Nucleus accumbens (tissue), 56 donors: ENCODE data around the gene CYFIP2.
"Not testable (repeated sequence)": the region's sequence is repeated elsewhere in the genome, so short reads cannot be mapped to it uniquely, and the experiment has no call there.

Experiments
- DNase-seq, 56 donors: peaks; one replicate each; lab custom pipeline; 2025; lab: John Stamatoyannopoulos, UW

Gene CYFIP2

DNA sequence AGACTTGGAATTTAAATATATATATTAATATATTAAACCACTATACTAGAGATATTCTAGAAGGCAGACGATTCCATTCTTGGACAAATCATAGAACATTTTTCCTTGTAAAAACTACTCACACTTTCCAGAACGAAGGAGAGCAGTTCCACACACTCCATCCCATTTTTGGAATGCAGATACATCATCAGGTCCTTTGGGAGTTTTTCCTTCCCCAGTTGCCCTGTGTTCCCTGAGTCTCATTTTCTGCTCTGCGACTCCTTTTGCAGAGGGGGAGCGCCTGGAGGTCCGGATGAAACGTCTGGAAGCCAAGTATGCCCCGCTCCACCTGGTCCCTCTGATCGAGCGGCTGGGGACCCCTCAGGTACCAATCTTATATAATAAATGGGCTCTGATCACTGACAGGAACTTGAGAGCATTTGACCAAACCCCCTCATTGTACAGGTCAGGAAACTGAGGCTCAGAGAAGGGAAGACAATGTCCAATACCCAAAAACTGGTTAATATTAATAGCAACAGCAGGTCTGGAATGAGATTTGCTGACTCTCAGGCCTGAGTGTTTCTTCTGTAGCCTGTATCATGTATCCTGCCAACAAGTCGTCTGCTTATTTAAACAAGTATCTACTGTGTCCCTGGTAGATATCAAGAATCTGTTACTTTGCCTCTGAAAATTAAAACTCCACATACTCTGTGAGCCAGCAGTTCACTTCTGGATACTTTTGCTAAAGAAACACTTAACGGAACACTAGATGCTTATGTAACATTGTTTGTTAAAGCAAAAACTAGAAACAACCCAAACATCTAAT is 117.3 kb downstream of the CYFIP2 start:
- DNase-seq = no peak

DNA sequence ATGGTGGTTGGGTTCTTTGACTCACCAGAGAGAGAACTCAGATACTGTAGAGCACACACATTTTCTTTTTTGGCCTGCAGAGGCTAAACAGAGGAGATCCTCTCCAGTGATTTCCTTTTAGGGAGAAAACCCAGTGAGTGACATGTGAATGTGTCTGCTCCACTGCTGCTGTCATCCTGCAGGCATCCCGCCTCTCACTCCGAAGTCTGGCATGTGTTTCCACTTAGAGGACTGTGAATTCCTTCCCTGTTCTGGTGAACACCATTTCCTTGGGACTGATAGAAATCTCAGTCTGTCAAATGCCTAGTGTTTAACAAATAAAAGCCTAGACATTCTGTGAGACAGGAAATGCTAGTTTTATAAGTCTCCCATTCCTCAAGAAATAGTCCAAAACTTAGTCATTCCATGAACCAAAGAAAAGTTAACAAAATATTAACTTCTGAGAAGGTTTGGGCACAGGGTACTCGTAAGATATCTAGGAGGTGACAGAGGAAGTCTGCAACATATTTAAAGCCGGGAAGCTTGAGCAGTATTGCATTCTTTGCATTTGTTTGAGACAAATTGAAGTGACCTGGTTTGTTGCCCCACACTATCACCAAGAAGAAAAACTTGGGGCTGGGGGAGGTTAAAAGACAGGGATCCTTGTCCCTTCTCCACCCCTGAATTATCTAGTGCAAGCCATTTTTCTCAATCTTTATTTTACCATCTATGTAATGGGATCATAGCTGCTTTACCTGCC is 119.2 kb downstream of the CYFIP2 start:
- DNase-seq = peak in 12 of 56 donors; percentile 3 to 35 (median 15)

DNA sequence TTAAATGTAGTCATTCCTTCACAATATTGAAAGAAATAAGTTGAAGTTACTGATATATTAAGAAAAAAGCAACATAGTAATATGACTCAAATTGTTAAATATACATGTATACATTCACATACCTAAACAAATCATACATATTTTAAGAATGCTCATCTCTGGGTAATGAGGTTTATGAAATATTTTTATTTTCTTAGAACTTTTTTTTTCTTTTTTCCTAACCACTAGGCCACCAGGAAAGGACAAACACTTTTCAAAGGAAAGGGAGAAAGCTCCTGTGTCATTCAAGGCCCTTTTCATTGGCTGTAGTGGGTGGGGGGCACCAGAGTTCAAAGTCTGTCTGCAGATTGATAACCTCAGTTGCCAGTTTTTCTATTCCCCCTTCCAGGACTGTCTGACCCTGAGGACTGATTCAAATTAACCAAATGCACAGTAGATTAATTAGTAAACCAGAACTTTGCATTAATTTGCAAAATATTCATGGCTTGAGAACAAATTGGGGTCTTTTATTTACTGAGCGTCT is 121.2 kb downstream of the CYFIP2 start:
- DNase-seq = no peak

DNA sequence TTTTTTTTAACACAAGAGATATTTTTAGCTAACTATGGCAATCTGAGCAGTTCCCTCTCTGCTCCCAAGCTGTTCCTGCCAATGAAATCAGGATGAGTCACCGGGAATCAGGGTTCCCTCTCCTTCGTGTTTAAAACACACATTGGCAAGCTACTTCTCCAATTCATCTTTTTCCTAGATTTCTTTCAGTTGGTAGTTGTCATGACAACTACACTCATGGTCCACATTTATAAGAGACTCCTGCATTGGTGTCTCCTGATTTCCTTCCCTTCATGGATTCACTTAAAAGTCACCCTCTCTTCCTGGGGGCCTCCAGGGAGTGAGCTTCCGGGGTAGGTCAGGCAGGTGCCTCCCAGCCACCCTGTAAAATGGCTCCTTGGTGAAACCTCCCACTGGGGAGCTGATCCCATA is 121.8 kb downstream of the CYFIP2 start:
- peak in 24 of 56 donors; percentile 6 to 70 (median 24) for DNase-seq

DNA sequence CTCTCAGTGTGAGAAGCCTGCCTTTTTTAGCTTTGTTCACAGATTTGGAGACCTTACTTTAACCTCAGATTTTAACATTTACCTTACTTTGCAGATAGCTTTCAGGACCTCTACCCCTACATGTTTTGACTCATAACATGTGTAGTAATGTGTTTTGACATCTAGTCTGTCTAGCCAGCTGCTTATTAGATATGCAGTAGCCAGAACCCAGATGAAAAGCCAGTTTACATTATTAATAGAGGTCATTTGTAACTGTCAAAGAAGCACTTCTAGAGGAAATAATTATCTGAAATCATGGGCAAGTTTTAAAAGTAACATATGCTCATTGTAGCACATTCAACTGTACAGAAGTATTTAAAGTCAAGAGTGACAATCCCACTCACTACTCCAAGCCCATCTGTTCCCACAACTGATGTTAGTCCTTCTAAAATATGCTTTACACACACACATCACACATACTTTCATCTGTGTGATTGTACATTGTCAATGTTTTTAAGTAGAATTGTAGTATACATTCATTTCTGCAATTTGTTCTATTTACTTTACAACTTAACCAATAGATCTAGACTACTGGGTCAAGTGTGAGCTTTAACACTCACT is 122.3 kb downstream of the CYFIP2 start:
- no peak for DNase-seq

DNA sequence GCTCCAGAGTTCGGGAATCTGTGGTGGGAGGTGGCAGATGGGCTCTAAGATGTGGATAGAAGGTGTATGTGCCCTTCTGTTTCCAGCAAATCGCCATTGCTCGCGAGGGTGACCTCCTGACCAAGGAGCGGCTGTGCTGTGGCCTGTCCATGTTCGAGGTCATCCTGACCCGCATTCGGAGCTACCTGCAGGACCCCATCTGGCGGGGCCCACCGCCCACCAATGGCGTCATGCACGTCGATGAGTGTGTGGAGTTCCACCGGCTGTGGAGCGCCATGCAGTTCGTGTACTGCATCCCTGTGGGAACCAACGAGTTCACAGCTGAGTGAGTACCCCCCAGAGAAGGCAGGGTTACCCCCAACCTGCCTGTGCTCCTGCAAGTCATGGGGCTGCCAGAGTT is 123.2 kb downstream of the CYFIP2 start:
- no peak for DNase-seq

DNA sequence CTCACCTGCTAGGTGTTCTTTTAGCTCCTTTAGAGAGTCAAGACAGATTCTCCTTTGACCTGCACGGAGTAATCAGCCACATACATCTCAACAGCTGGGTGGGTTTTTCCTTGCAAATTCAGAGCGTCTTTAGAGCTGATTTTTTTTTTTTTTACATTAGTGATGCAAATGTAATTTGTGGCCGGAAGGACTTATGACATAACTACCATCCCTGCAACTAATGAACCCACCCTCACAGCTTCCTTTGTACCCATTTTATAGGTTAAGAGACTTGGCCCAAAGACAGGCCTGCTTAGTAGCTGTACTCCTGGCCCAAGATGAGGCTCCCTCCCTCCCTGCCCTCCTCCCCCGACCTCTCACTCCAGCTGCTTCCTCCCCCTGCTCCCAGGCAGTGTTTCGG is 124.2 kb downstream of the CYFIP2 start:
- no peak for DNase-seq

DNA sequence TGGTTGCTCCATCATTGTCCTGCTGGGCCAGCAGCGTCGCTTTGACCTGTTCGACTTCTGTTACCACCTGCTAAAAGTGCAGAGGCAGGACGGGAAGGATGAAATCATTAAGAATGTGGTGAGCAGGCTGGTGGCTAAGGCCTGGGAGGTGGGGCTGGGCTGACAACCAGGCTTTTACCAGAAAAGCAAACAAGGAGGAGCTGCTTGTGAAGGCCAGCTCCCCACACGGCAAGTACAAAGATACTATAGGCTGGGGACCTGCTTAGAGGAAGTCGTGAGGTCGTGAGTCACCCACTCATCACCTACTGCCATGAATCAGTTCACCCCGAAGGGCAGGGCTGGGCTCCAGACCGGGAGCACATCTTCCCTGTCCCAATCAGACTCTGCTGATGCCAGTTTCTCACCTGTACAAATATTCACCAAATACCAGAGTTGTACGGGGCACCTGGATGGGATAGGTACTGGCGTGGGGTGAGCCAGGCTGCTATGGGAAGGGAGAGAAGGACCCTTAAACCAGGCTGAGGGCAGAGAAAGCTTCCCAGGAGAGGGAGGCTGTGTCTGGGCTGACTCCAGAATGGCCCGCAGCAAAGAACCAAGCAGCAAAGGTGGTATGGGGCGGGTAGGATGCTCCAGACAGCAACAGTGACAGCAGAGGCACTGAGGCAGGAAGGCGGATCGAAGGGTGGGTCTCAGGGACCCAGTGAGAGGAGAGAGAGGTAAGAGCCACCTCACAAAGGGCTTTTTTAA is 124.8 kb downstream of the CYFIP2 start:
- DNase-seq = no peak

DNA sequence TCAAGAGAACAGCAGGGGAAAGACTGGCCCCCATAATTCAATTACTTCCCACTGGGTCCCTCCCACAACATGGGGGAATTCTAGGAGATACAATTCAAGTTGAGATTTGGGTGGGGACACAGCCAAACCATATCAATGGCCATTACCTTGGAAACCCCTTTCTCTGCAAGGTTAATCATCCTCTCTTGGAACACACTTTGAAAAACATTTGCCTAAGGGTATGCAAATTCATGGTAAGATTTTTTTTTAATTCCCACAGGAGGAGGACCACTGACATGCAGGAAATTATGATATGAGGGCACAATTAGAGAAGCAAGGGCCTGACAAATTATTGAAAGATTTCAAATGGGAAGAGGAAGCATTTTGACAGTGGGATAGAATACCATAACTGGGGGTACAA is 132.4 kb downstream of the CYFIP2 start:
- no peak for DNase-seq

DNA sequence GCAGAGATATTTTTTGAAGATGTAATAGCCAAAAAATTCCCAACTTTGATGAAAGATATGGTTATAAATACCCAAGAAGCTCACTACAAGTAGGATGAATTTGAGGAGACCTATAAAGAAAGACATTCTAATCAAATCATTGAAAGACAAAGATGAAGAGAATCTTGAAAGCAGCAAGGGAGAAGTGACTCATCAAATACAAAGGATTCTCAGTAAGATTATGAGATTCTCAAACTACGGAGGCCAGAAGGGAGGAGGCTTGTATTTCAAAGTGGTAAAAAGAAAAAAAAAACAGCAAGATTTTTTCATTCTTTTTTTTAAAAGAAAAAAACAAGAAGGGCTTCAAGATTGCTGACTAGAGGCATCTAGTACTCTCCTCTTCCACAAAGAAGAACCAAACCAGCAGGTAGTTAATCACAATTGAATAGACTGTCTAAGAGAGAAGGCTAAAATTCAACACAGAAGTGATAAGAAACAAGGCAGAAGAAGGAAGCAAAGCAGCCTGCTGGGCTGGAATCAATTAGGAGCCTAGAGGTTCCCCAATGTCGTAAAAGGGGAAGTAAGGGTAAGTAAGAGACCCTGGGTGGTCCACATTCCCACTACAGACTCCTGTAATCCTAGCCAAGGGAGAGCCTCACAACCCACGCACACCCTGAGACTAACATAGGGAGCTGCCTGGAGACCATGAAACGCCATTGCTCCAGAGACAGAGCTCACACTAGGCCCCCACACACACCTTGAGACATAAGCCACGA is 135.0 kb downstream of the CYFIP2 start:
- no peak for DNase-seq

DNA sequence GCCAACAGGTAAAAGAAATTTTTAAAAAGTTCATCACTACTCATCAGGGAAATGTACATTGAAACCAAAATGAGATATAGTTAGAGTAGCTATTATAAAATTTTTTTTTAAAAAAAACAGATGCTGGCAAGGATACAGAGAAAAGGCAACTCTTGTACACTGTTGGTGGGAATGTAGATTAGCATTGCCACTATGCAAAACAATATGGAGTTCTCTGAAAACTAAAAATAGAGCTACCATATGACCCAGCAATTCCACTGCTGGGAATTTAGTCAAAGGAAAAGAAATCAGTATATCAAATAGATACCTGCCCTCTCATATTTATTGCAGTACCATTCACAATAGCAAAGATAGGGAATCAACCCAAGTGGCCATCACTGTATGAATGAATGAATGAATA is 149.9 kb downstream of the CYFIP2 start:
- no peak for DNase-seq

DNA sequence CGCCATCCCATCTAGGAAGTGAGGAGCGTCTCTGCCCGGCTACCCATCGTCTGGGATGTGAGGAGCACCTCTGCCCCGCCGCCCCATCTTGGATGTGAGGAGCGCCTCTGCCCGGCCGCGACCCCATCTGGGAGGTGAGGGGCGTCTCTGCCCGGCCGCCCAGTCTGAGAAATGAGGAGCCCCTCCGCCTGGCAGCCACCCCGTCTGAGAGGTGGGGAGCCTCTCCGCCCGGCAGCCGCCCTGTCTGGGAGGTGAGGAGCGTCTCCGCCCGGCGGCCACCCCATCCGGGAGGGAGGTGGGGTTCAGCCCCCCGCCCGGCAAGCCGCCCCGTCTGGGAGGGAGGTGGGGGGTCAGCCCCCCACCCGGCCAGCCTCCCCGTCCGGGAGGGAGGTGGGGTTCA is 153.6 kb downstream of the CYFIP2 start:
- not testable (repeated sequence) for DNase-seq

DNA sequence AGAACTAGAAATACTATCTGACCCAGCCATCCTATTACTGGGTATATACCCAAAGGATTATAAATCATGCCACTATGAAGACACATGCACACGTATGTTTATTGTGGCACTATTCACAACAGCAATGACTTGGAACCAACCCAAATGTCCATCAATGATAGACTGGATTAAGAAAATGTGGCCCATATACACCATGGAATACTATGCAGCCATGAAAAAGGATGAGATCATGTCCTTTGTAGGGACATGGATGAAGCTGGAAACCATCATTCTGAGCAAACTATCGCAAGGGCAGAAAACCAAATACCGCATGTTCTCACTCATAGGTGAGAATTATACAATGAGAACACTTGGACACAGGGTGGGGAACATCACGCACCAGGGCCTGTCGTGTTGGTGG is 164.0 kb downstream of the CYFIP2 start:
- DNase-seq = not testable (repeated sequence)

DNA sequence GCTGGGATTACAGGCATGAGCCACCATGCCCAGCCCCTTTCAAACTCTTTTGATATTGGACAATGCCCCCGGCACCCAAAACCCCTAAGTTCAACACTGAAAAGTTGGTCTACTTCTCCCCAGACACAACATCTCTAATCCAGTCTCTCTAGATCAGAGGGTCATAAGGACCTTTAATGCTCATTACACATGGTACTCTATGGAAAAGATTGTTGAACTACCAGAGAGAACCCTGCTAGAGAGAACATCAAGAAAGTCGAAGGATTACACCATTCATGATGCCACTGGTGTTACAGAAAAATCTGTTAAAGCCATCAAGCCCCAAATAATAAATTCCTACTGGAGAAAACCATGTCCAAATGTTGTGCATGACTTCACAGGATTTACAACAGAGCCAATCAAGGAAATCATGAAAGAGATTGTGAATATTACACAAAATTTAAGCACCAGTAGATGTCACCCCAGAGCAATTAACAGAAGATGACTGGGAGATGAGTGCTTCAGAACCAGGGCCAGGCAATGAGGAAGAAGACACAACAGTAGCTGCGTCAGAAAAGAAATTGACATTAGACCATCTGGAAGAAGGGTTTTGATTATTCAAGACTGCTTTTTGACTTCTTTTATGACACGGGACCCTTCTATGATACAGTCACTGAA is 165.7 kb downstream of the CYFIP2 start:
- peak in 15 of 56 donors; percentile 7 to 50 (median 20) for DNase-seq

DNA sequence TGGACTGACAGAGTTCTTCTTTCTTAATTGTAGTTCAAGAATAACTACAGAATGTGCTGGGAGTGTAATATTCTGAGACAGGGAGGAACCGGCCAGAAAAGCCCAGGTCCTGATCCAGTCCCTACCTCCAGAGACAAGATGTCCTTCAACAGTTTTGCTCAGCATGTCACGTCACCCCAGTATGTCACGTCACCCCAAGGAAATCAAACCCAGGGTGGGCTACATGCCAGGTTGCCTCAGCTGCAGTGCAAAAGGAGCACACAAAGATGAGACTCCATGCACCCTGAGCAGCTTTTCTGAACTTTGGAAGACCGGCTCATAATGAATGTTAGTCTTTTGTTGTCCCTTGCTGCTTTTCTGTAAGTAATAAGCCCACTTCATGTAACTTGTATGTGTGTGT is 168.2 kb downstream of the CYFIP2 start:
- no peak for DNase-seq

DNA sequence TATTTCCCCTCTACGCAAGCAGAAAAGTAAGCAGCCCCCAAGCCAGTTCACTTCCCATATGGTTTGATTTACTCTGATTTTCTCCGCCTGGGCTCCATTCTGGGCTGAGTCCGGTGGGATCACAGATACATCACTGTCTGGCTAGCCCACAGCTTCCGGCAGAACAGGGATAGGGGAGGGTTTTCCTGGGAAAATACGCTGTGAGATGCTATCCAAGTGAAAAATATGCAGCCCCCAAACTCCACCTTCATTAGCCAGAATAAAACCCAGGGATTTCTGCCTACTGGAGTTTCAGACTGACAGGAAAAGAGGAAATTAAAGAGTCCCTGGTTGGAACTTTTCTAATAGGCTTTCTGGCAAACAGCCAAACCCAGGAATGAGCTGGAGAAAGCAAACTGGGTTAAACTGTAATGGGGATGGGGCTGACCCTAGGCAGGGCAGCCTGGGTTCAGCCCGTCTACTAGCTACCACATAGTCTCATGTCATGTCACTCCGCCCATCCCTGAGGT is 177.2 kb downstream of the CYFIP2 start:
- no peak for DNase-seq

DNA sequence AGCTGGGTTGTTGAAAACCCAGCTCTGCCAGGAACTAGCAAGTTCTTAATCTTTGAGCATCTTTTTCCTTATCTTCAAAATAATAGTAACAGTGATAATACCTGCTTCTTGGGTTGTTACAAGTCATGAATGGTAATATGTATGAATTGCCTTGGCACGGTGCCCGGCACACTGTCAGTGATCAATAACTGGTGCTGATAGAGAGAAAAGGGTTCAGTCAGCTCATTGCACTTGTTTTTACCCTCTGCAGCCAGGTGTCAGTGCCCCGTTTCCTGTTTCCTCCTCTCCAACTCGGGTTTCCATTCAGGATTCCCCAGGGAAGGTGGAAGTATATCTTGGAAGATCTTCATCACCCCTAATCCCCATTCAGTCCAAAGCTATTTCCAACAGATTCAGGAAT is 178.3 kb downstream of the CYFIP2 start:
- DNase-seq = no peak
